B cell (primary cell): ENCODE data around the gene ATP8A1. TPM values are rescaled to one million over a fixed set of nuclear protein-coding genes. Genes with fewer than 3 reads are reported as not detected.

Experiments
- ATAC-seq: fragments of 200-7000 bp; cut with Tn5 transposase; one replicate; pipeline ENCODE4 v1.10.0; 2021; ENCODE audit warnings: low read depth, mild to moderate bottlenecking, moderate number of reproducible peaks, moderate library complexity
- CTCF ChIA-PET: fragments of 350-600 bp; sonication (Branson Sonifier 250); formaldehyde crosslinking; loops from one replicate; lab custom pipeline; 2021; ENCODE audit warnings: antibody characterized with exemption, inconsistent platforms; lab: Charles Lee
- POLR2A ChIA-PET: fragments of 350-600 bp; sonication (Branson Sonifier 250); formaldehyde crosslinking; loops from one replicate; lab custom pipeline; 2021; ENCODE audit warnings: antibody characterized with exemption; lab: Charles Lee
- DNase-seq: peaks from one replicate; pipeline ENCODE4 v3.0.0; 2013
- H2AFZ ChIP-seq: 2 replicates; pipeline ENCODE4 v1.6.1; 2012; ENCODE audit warnings: mild to moderate bottlenecking, low read depth, low read length; ENCODE audit not compliant: insufficient read depth, poor library complexity, severe bottlenecking
- H3K27ac ChIP-seq, 2 donors: 1 replicate in 1 of 2; 2 replicates in 1 of 2; pipeline ENCODE4 v1.5.1; 2012 to 2013; ENCODE audit warnings: low read length in 2 of 2, mild to moderate bottlenecking in 2 of 2, moderate library complexity in 1 of 2
- H3K27me3 ChIP-seq, 4 experiments: fragments of 200-600 bp in 1 of 4; sonication (generic) in 1 of 4; replicated peaks in 1 of 4; 1 replicate in 2 of 4; 2 replicates in 2 of 4; pipeline versions ENCODE4 v1.6.1 to v1.7.0; 2013 to 2016; ENCODE audit warnings: low read length in 3 of 4, mild to moderate bottlenecking in 2 of 4, mixed read lengths in 1 of 4, moderate library complexity in 1 of 4; ENCODE audit not compliant: insufficient read depth in 4 of 4, control insufficient read depth in 3 of 4; ENCODE audit errors: control extremely low read depth in 1 of 4
- H3K36me3 ChIP-seq, 2 experiments: replicated peaks in 1 of 2; 1 replicate in 1 of 2; 2 replicates in 1 of 2; pipeline versions ENCODE4 v1.6.1 to v1.7.1; 2013; ENCODE audit warnings: low read length in 1 of 2; ENCODE audit not compliant: insufficient read depth in 2 of 2, control insufficient read depth in 1 of 2; ENCODE audit errors: control extremely low read depth in 1 of 2, extremely low read depth in 1 of 2
- H3K4me1 ChIP-seq, 2 donors: fragments of 200-600 bp in 1 of 2; sonication (generic) in 1 of 2; 1 replicate in 1 of 2; 2 replicates in 1 of 2; pipeline versions ENCODE4 v1.5.1 to v1.6.1; 2013 to 2017; ENCODE audit warnings: low read length in 2 of 2; ENCODE audit not compliant: control insufficient read depth in 2 of 2, insufficient read depth in 2 of 2
- H3K4me2 ChIP-seq: replicated peaks from 2 replicates; pipeline ENCODE3; 2012; ENCODE audit warnings: mild to moderate bottlenecking, low read depth, low read length; ENCODE audit not compliant: poor library complexity, severe bottlenecking
- H3K4me3 ChIP-seq, 5 experiments: fragments of 200-600 bp in 1 of 5; sonication (generic) in 1 of 5; 1 replicate in 3 of 5; 2 replicates in 2 of 5; pipeline versions ENCODE4 v1.5.1 to v1.7.0; 2011 to 2016; ENCODE audit warnings: low read length in 4 of 5, mild to moderate bottlenecking in 4 of 5, low read depth in 2 of 5, control low read depth in 1 of 5, moderate library complexity in 1 of 5; ENCODE audit not compliant: insufficient read depth in 1 of 5; ENCODE audit errors: control extremely low read depth in 1 of 5, extremely low read depth in 1 of 5
- H3K79me2 ChIP-seq: fragments of 200-600 bp; sonication (generic); one replicate; pipeline ENCODE4 v1.6.0; 2016; ENCODE audit warnings: low read length; ENCODE audit not compliant: control insufficient read depth, insufficient read depth
- H3K9ac ChIP-seq: fragments of 200-600 bp; sonication (generic); 2 replicates; pipeline ENCODE4 v1.6.1; 2017; ENCODE audit warnings: mild to moderate bottlenecking, low read length, moderate library complexity
- H3K9me3 ChIP-seq, 3 donors: one replicate each; pipeline versions ENCODE4 v1.6.1 to v1.7.1; 2013; ENCODE audit warnings: low read length in 2 of 3; ENCODE audit not compliant: control insufficient read depth in 2 of 3, insufficient read depth in 1 of 3; ENCODE audit errors: control extremely low read depth in 1 of 3
- H4K20me1 ChIP-seq: 2 replicates; pipeline ENCODE4 v1.6.0; 2012; ENCODE audit warnings: mild to moderate bottlenecking, low read length; ENCODE audit not compliant: insufficient read depth, control insufficient read depth, poor library complexity, severe bottlenecking
- H3K27ac Mint-ChIP-seq: one replicate; pipeline ENCODE4 v1.8.0; 2021; ENCODE audit warnings: mixed read lengths
- H3K27me3 Mint-ChIP-seq: one replicate; pipeline ENCODE4 v1.8.0; 2021; ENCODE audit warnings: mixed read lengths
- H3K4me1 Mint-ChIP-seq: one replicate; pipeline ENCODE4 v1.8.0; 2021; ENCODE audit warnings: mixed read lengths
- H3K4me3 Mint-ChIP-seq: one replicate; pipeline ENCODE4 v1.8.0; 2021; ENCODE audit warnings: mixed read lengths
- H3K9me3 Mint-ChIP-seq: one replicate; pipeline ENCODE4 v1.8.0; 2022; ENCODE audit warnings: mixed read lengths; ENCODE audit not compliant: insufficient read depth
- CTCF ChIP-seq: fragments of 200-600 bp; IDR thresholded peaks from one replicate; pipeline ENCODE4 v1.8.0; 2022; ENCODE audit warnings: antibody characterized with exemption, mild to moderate bottlenecking
- EZH2 ChIP-seq: IDR thresholded peaks from 2 replicates; pipeline ENCODE4 v1.6.1; 2012; ENCODE audit warnings: borderline replicate concordance, low read depth, mild to moderate bottlenecking, moderate library complexity, low read length; ENCODE audit not compliant: insufficient read depth, poor library complexity, severe bottlenecking
- WGBS: methylation state at CpG from one replicate; pipeline ENCODE4 v1.1.5; 2013; ENCODE audit warnings: missing lambda C conversion rate; ENCODE audit not compliant: insufficient coverage; 5-methylcytosine and 5-hydroxymethylcytosine counted together
- intact Hi-C: fragments of 100-400 bp; cut with micrococcal nuclease; formaldehyde crosslinking; loops from one replicate; pipeline ENCODE4 v1.10.0; 2022
- polyA plus RNA-seq: library from polyadenylated mRNA; depleted of rRNA; stranded (reverse); fragments of >200 nt; gene quantifications from 2 replicates; pipeline ENCODE4 v1.2.3, GENCODE V29; 2012
- total RNA-seq, 2 donors: library from RNA; stranded (reverse); fragments of 120-200 nt in 1 of 2; gene quantifications; 1 replicate in 1 of 2; 2 replicates in 1 of 2; pipeline versions ENCODE4 v1.2.3 to v1.2.4, GENCODE V29; 2013 to 2022

The ATP8A1 gene
- total and polyA plus RNA-seq, 2 donors (not counting 1 experiment from before 2014, with no cell fraction given): 28.7 to 51.8 TPM

- TF ChIP-seq EZH2 (no peak), CTCF (no peak)
- Histone ChIP-seq H3K36me3 (peaks cover 13 to 27% of the 10 kb centered on the region in 2 experiments), H3K4me3 (no peak overlapping the region), H2AFZ (no peak overlapping the region), H3K27ac (no peak overlapping the region), H3K9me3 (no peaks in the 10 kb centered on the region), H4K20me1 (no peaks in the 10 kb centered on the region), H3K4me1 (no peaks in the 10 kb centered on the region), H3K27me3 (no peaks in the 10 kb centered on the region), H3K9ac (no peak overlapping the region), H3K79me2 (peaks cover 21% of the 10 kb centered on the region), H3K4me2 (no peak overlapping the region)
- CTCF ChIA-PET: no interaction called here
- POLR2A ChIA-PET: no interaction called here
- DNase-seq (no peak), ATAC-seq (no peak)
- Mint-ChIP-seq H3K27ac (no peak overlapping the region), H3K27me3 (no peaks in the 10 kb centered on the region), H3K4me1 (peaks cover 5% of the 10 kb centered on the region), H3K9me3 (no peaks in the 10 kb centered on the region), H3K4me3 (no peak overlapping the region)
- WGBS: no CpG with 5 or more reads among the region's 3 CpGs
- intact Hi-C loops: no loop called here
Observed at GRCh38 chr4:42608551-42608950, 48.4 kb downstream of the ATP8A1 start.

- ChIA-PET POLR2A (no interaction called here), CTCF (interaction anchor here (1.0 kb wide), 1 partner anchor 50 kb away, joined by 3 read pairs; the partner anchor contains the start of gene ATP8A1)
- Mint-ChIP-seq H3K4me1 (peaks cover 5% of the 10 kb centered on the region), H3K27me3 (no peaks in the 10 kb centered on the region), H3K9me3 (no peaks in the 10 kb centered on the region), H3K4me3 (no peak overlapping the region), H3K27ac (no peak overlapping the region)
- Histone ChIP-seq H2AFZ (no peak overlapping the region), H3K9me3 (no peaks in the 10 kb centered on the region), H3K27me3 (no peaks in the 10 kb centered on the region), H3K79me2 (peaks cover 20% of the 10 kb centered on the region), H3K36me3 (peaks cover 13 to 23% of the 10 kb centered on the region in 2 experiments), H3K27ac (no peak overlapping the region), H3K4me2 (no peak overlapping the region), H3K4me1 (no peaks in the 10 kb centered on the region), H4K20me1 (no peaks in the 10 kb centered on the region), H3K4me3 (no peak overlapping the region), H3K9ac (no peak overlapping the region)
- TF ChIP-seq EZH2: no peak
- no peak for TF ChIP-seq CTCF
- DNase-seq: no peak
- intact Hi-C loops: no loop called here
- ATAC-seq: no peak
- 100% methylated on average over 1 of the region's 3 CpGs for WGBS
Observed at GRCh38 chr4:42607011-42607726, 49.7 kb downstream of the ATP8A1 start.
